Loucy (cell line): ENCODE data around the gene IFTAP.

Source experiments
- H2AFZ ChIP-seq: fragments of 200-600 bp; sonication (generic); 2 replicates; pipeline ENCODE4 v1.6.0; 2016; ENCODE audit warnings: antibody characterized with exemption, mild to moderate bottlenecking, low read length, moderate library complexity
- H3F3A ChIP-seq: fragments of 200-600 bp; 2 replicates; pipeline ENCODE4 v1.6.0; 2016; ENCODE audit warnings: antibody characterized with exemption, low read depth, mild to moderate bottlenecking
- H3K27me3 ChIP-seq: fragments of 200-600 bp; sonication (generic); 2 replicates; pipeline ENCODE4 v1.6.1; 2014; ENCODE audit warnings: low read length, mild to moderate bottlenecking; ENCODE audit not compliant: insufficient read depth, poor library complexity, severe bottlenecking
- H3K36me3 ChIP-seq: fragments of 200-600 bp; sonication (generic); 2 replicates; pipeline ENCODE4 v1.6.1; 2016; ENCODE audit warnings: low read length; ENCODE audit not compliant: insufficient read depth
- H3K4me1 ChIP-seq: fragments of 200-600 bp; sonication (generic); 2 replicates; pipeline ENCODE4 v1.5.1; 2014; ENCODE audit warnings: low read length, mild to moderate bottlenecking; ENCODE audit not compliant: insufficient read depth, poor library complexity, severe bottlenecking
- H3K4me2 ChIP-seq: fragments of 200-600 bp; sonication (generic); 2 replicates; pipeline ENCODE4 v1.6.0; 2014; ENCODE audit warnings: antibody characterized with exemption, low read length, low read depth, mild to moderate bottlenecking; ENCODE audit not compliant: poor library complexity, severe bottlenecking
- H3K4me3 ChIP-seq: fragments of 200-600 bp; sonication (generic); 2 replicates; pipeline ENCODE4 v1.5.1; 2014; ENCODE audit warnings: low read length, mild to moderate bottlenecking, mixed read lengths; ENCODE audit not compliant: poor library complexity, severe bottlenecking
- H3K79me2 ChIP-seq: fragments of 200-600 bp; sonication (generic); 2 replicates; pipeline ENCODE4 v1.6.1; 2014; ENCODE audit warnings: low read length; ENCODE audit not compliant: insufficient read depth
- H3K9ac ChIP-seq: fragments of 200-600 bp; sonication (generic); 2 replicates; pipeline ENCODE4 v1.6.0; 2014; ENCODE audit warnings: mild to moderate bottlenecking, low read depth, low read length, moderate library complexity; ENCODE audit not compliant: poor library complexity, severe bottlenecking
- H3K9me2 ChIP-seq: fragments of 200-600 bp; sonication (generic); replicated peaks from 2 replicates; pipeline ENCODE4 v1.6.1; 2016; ENCODE audit warnings: low read depth, low read length, mixed read lengths
- H3K9me3 ChIP-seq: fragments of 200-600 bp; sonication (generic); 2 replicates; pipeline ENCODE4 v1.6.1; 2014; ENCODE audit warnings: mild to moderate bottlenecking, antibody characterized with exemption, low read length, low read depth; ENCODE audit not compliant: insufficient read depth
- H4K20me1 ChIP-seq: fragments of 200-600 bp; sonication (generic); 2 replicates; pipeline ENCODE4 v1.6.0; 2014; ENCODE audit warnings: antibody characterized with exemption, low read length, mild to moderate bottlenecking; ENCODE audit not compliant: insufficient read depth, poor library complexity, severe bottlenecking
- CTCF ChIP-seq: fragments of 200-600 bp; sonication (generic); conservative IDR thresholded peaks from 2 replicates; pipeline ENCODE4 v1.5.1; 2014; ENCODE audit warnings: mild to moderate bottlenecking, antibody characterized with exemption, low read length
- EZH2phosphoT487 ChIP-seq: fragments of 200-600 bp; IDR thresholded peaks from 2 replicates; pipeline ENCODE4 v1.6.1; 2018; ENCODE audit warnings: antibody characterized with exemption, mild to moderate bottlenecking, moderate library complexity, borderline replicate concordance

IFTAP gene

GRCh38 chr11:36683818-36684217 is 89.5 kb downstream of the IFTAP start:
- H3K4me3 ChIP-seq, result no peak overlapping the region
- H3K9ac ChIP-seq, result no peak overlapping the region
- peaks cover 16% of the 10 kb centered on the region for H3K4me1 ChIP-seq

GRCh38 chr11:36684840-36685801 is 90.8 kb downstream of the IFTAP start:
- no peaks in the 10 kb centered on the region for H3K36me3 ChIP-seq
- no peaks in the 10 kb centered on the region for H3K9me2 ChIP-seq
- peak overlapping the region; percentile 55 for H3K4me2 ChIP-seq
- H3K79me2 ChIP-seq, result no peaks in the 10 kb centered on the region
- no peaks in the 10 kb centered on the region for H4K20me1 ChIP-seq
- no peak overlapping the region for H3K9ac ChIP-seq
- H2AFZ ChIP-seq, result no peak overlapping the region
- no peak for TF ChIP-seq CTCF
- no peak for TF ChIP-seq EZH2phosphoT487
- H3K27me3 ChIP-seq, result no peaks in the 10 kb centered on the region
- H3K4me3 ChIP-seq, result no peak overlapping the region
- peaks cover 16% of the 10 kb centered on the region for H3K4me1 ChIP-seq
- peaks cover 3% of the 10 kb centered on the region; the same call in 1 of the 2 replicates for H3K9me3 ChIP-seq
- no peaks in the 10 kb centered on the region for H3F3A ChIP-seq

More at GRCh38 chr11:36683818-36684217, 89.5 kb downstream of the IFTAP start:
- Histone ChIP-seq H2AFZ (no peak overlapping the region), H3F3A (no peaks in the 10 kb centered on the region), H3K4me2 (no peak overlapping the region), H3K79me2 (no peaks in the 10 kb centered on the region), H3K9me2 (no peaks in the 10 kb centered on the region), H3K27me3 (no peaks in the 10 kb centered on the region), H3K36me3 (no peaks in the 10 kb centered on the region), H3K9me3 (peaks cover 9% of the 10 kb centered on the region; the same call in 1 of the 2 replicates), H4K20me1 (no peaks in the 10 kb centered on the region)
- no peak for TF ChIP-seq EZH2phosphoT487
- no peak for TF ChIP-seq CTCF

GRCh38 chr11:36688132-36688531 is 93.8 kb downstream of the IFTAP start:
- Histone ChIP-seq H3K9ac (no peak overlapping the region), H3K4me1 (peaks cover 19% of the 10 kb centered on the region), H3K27me3 (no peaks in the 10 kb centered on the region), H3K9me3 (no peaks in the 10 kb centered on the region), H3K79me2 (no peaks in the 10 kb centered on the region), H3K9me2 (no peaks in the 10 kb centered on the region), H3K4me3 (no peak overlapping the region), H3F3A (no peaks in the 10 kb centered on the region), H3K4me2 (no peak overlapping the region), H2AFZ (no peak overlapping the region), H3K36me3 (no peaks in the 10 kb centered on the region), H4K20me1 (no peaks in the 10 kb centered on the region)
- TF ChIP-seq EZH2phosphoT487 (no peak), CTCF (no peak)
